Left renal cortex interstitium (tissue), 4 donors: Measurements from ENCODE around the gene ATP6V1C2. TPM values are rescaled to one million over a fixed set of nuclear protein-coding genes. Genes with fewer than 3 reads are reported as not detected.

Source experiments
- DNase-seq, 4 donors: peaks; one replicate each; pipeline ENCODE4 v3.0.0-alpha.2; 2013; ENCODE audit warnings: low read depth in 4 of 4, low spot score in 2 of 4, missing footprints in 1 of 4
- polyA plus RNA-seq, 4 donors: library from polyadenylated mRNA; unstranded; fragments of 120-200 nt; gene quantifications; one replicate each; pipeline ENCODE4 v1.2.1, GENCODE V29; 2013; ENCODE audit not compliant: insufficient read length in 4 of 4

ATP6V1C2 gene
- polyA plus RNA-seq, 4 donors: 5.8 to 8.6 (median 7.7) TPM

GRCh38 chr2:10830641-10831399 lies 109.4 kb downstream of the ATP6V1C2 start:
- DNase-seq: no peak

GRCh38 chr2:10831400-10831985 lies 110.1 kb downstream of the ATP6V1C2 start:
- DNase-seq: no peak

GRCh38 chr2:10832203-10832936 lies 110.9 kb downstream of the ATP6V1C2 start:
- peak in 2 of 4 donors; percentile 67 to 70 for DNase-seq

GRCh38 chr2:10833021-10833420 lies 111.6 kb downstream of the ATP6V1C2 start:
- no peak for DNase-seq

GRCh38 chr2:10834068-10834655 lies 112.7 kb downstream of the ATP6V1C2 start:
- DNase-seq: no peak

Other genes starting within 250 kb of the ATP6V1C2 start
- gene NOL10, start 31.7 kb upstream of the ATP6V1C2 start, polyA plus RNA-seq: 10 to 100 TPM; 25.5 to 31.5 (median 27.9) TPM
- 100 to 1,000 TPM; 309 to 389 (median 342) TPM for gene PDIA6, start 91.2 kb downstream of the ATP6V1C2 start, polyA plus RNA-seq
- 1 to 10 TPM in 3 of 4 donors, under 1 TPM in 1; 0.64 to 1.6 (median 1.2) TPM for gene KCNF1, start 190.3 kb downstream of the ATP6V1C2 start, polyA plus RNA-seq